ENCODE results near the gene CLDN22. TPM values are rescaled to one million over a fixed set of nuclear protein-coding genes. Genes with fewer than 3 reads are reported as not detected.

Gene CLDN22
- total RNA-seq, 1 experiment from 2014 or later = not detected

DNA sequence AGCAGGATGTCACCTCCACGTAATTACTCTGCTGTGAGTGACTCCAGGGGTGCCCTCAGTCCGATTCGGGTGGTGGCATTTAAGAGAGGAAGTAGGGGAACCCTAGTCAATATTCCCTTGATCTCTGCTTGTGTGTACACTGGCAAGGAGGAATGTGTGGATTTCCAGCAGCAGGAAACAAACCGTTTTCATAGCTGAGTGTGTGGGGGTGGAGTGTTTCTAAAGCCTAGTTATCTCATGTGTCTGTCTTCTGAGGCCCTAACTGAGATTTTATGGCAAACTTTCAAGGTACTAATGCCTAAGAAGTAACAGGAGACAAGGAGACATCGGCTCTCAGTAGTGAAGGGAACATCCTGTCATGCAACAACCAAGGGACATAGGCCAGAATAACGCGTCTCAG lies 8.8 kb upstream of the CLDN22 start:
- intact Hi-C loops (cut with micrococcal nuclease) = no loop called here
- Histone ChIP-seq H3K4me3 (replicated peaks in 1 of 2; ENCODE audit: low read depth in 1 of 2, low read length in 2 of 2) (no peak overlapping the region), H3K4me2 (ENCODE audit: low read length) (no peak overlapping the region), H3K27ac (ENCODE audit: low read depth, low read length) (no peak overlapping the region), H3K9me3 (ENCODE audit: control insufficient read depth in 1 of 2, insufficient read depth in 1 of 2, low read depth in 1 of 2, low read length in 2 of 2) (peaks cover 0 to 7% of the 10 kb centered on the region in 2 experiments; a peak in 1 of 4 replicates), H4K20me1 (ENCODE audit: insufficient read depth) (no peaks in the 10 kb centered on the region), H3K27me3 (ENCODE audit: insufficient read depth, low read length) (no peaks in the 10 kb centered on the region), H3K79me2 (ENCODE audit: insufficient read depth, low read length) (no peaks in the 10 kb centered on the region), H3K9ac (ENCODE audit: low read length) (no peak overlapping the region), H3K36me3 (ENCODE audit: control insufficient read depth in 1 of 2, insufficient read depth in 2 of 2, low read length in 2 of 2) (no peaks in the 10 kb centered on the region), H3K4me1 (ENCODE audit: control insufficient read depth in 1 of 2, insufficient read depth in 2 of 2, low read length in 2 of 2) (peaks cover 4 to 22% of the 10 kb centered on the region in 2 experiments; a peak in 3 of 4 replicates), H3K9me2 (ENCODE audit: insufficient read depth) (no peaks in the 10 kb centered on the region), H2AFZ (ENCODE audit: low read depth, low read length, poor library complexity, severe bottlenecking) (no peak overlapping the region)
- ChIA-PET RAD21 (ENCODE audit: low non-redundant PET in 1 of 2, low total read pairs in 2 of 2, uncharacterized antibody in 2 of 2, unreplicated experiment in 2 of 2) (no interaction called here), CTCF (no interaction called here), POLR2A (no interaction called here)
- ATAC-seq (no peak), DNase-seq (ENCODE audit: low read depth, low spot score) (no peak)
- TF ChIP-seq FOSL1 (IDR thresholded peaks at IDR 0.05; ENCODE audit: low read depth) (no peak), POLR2AphosphoS5 (IDR thresholded peaks at IDR 0.05; ENCODE audit: low read depth, low read length) (no peak), SRF (IDR thresholded peaks at IDR 0.05; ENCODE audit: low read depth) (no peak), CTCF (IDR thresholded peaks at IDR 0.05 in 2 of 3, conservative IDR thresholded peaks at IDR 0.05 in 1 of 3; ENCODE audit: borderline replicate concordance in 1 of 3, insufficient read depth in 1 of 3, low read depth in 2 of 3, low read length in 2 of 3) (no peak), EGR1 (IDR thresholded peaks at IDR 0.05; ENCODE audit: low read depth) (no peak), CEBPB (IDR thresholded peaks at IDR 0.05; ENCODE audit: low read depth) (no peak), ELF1 (IDR thresholded peaks at IDR 0.05; ENCODE audit: borderline replicate concordance, low read depth) (no peak)
- BruUV-seq (replicated peaks) = no TSS peak

DNA sequence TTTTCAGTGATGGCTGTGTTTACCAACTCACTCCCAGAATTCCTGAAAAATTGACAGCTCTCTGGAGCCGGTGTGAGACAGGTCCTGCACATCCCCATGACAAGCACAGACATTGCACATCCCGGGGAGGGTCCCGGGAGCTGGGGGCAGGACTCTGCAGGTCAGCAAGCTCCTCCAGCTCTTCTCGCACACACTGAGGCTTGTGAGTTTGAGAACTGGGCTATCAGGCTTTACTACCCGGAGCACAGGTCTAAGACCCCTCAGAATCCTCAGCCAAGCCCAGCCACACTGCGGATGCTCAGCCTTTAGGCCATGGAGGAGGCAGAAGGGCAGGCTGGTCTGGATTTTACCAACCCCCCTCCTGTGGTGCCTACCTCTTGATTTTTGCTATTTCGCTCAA lies 7.8 kb upstream of the CLDN22 start:
- Histone ChIP-seq H3K36me3 (ENCODE audit: control insufficient read depth in 1 of 2, insufficient read depth in 2 of 2, low read length in 2 of 2) (no peaks in the 10 kb centered on the region), H3K4me3 (replicated peaks in 1 of 2; ENCODE audit: low read depth in 1 of 2, low read length in 2 of 2) (no peak overlapping the region), H4K20me1 (ENCODE audit: insufficient read depth) (no peaks in the 10 kb centered on the region), H3K9me3 (ENCODE audit: control insufficient read depth in 1 of 2, insufficient read depth in 1 of 2, low read depth in 1 of 2, low read length in 2 of 2) (peaks cover 0 to 3% of the 10 kb centered on the region in 2 experiments; a peak in 1 of 4 replicates), H3K9me2 (ENCODE audit: insufficient read depth) (no peaks in the 10 kb centered on the region), H3K4me1 (ENCODE audit: control insufficient read depth in 1 of 2, insufficient read depth in 2 of 2, low read length in 2 of 2) (peaks cover 0 to 12% of the 10 kb centered on the region in 2 experiments; a peak in 2 of 4 replicates), H3K4me2 (ENCODE audit: low read length) (no peak overlapping the region), H3K27ac (ENCODE audit: low read depth, low read length) (no peak overlapping the region), H3K79me2 (ENCODE audit: insufficient read depth, low read length) (no peaks in the 10 kb centered on the region), H2AFZ (ENCODE audit: low read depth, low read length, poor library complexity, severe bottlenecking) (no peak overlapping the region), H3K9ac (ENCODE audit: low read length) (no peak overlapping the region), H3K27me3 (ENCODE audit: insufficient read depth, low read length) (no peaks in the 10 kb centered on the region)
- ChIA-PET CTCF (no interaction called here), RAD21 (ENCODE audit: low non-redundant PET in 1 of 2, low total read pairs in 2 of 2, uncharacterized antibody in 2 of 2, unreplicated experiment in 2 of 2) (interaction anchor here in 1 of 2 experiments (0.8 kb wide), 1 partner anchor 34 kb away, joined by 3 read pairs; no protein-coding TSS in a partner anchor), POLR2A (no interaction called here)
- no peak for ATAC-seq
- intact Hi-C loops (cut with micrococcal nuclease) = no loop called here
- no TSS peak for BruUV-seq (replicated peaks)
- no peak for DNase-seq (ENCODE audit: low read depth, low spot score)
- no peak for TF ChIP-seq CBX3 (IDR thresholded peaks at IDR 0.05; ENCODE audit: low read depth)
- no peak for TF ChIP-seq MAX (IDR thresholded peaks at IDR 0.05)
- TF ChIP-seq POLR2A (IDR thresholded peaks at IDR 0.05; ENCODE audit: borderline replicate concordance, extremely low read depth, insufficient read depth, insufficient read length) = no peak
- TF ChIP-seq JUND (IDR thresholded peaks at IDR 0.05) = no peak
- no peak for TF ChIP-seq ZFX (IDR thresholded peaks at IDR 0.05)
- no peak for TF ChIP-seq EZH2 (IDR thresholded peaks at IDR 0.05)
- no peak for TF ChIP-seq RAD21 (IDR thresholded peaks at IDR 0.05; ENCODE audit: low read depth)
- TF ChIP-seq, protein P1, sequence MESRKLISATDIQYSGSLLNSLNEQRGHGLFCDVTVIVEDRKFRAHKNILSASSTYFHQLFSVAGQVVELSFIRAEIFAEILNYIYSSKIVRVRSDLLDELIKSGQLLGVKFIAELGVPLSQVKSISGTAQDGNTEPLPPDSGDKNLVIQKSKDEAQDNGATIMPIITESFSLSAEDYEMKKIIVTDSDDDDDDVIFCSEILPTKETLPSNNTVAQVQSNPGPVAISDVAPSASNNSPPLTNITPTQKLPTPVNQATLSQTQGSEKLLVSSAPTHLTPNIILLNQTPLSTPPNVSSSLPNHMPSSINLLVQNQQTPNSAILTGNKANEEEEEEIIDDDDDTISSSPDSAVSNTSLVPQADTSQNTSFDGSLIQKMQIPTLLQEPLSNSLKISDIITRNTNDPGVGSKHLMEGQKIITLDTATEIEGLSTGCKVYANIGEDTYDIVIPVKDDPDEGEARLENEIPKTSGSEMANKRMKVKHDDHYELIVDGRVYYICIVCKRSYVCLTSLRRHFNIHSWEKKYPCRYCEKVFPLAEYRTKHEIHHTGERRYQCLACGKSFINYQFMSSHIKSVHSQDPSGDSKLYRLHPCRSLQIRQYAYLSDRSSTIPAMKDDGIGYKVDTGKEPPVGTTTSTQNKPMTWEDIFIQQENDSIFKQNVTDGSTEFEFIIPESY (IDR thresholded peaks at IDR 0.05; ENCODE audit: extremely low read depth, insufficient replicate concordance, low read length) = no peak
- no peak for TF ChIP-seq CTCF (IDR thresholded peaks at IDR 0.05 in 2 of 3, conservative IDR thresholded peaks at IDR 0.05 in 1 of 3; ENCODE audit: borderline replicate concordance in 1 of 3, insufficient read depth in 1 of 3, low read depth in 2 of 3, low read length in 2 of 3)
- no peak for TF ChIP-seq EZH2phosphoT487 (IDR thresholded peaks at IDR 0.05; ENCODE audit: borderline replicate concordance)
- TF ChIP-seq FOSL1 (IDR thresholded peaks at IDR 0.05; ENCODE audit: low read depth) = no peak
